HG03108 (cell line): ENCODE measurements around the gene TMIE.
"Not testable (repeated sequence)": the region's sequence is repeated elsewhere in the genome, so short reads cannot be mapped to it uniquely, and the experiment has no call there.

ENCODE experiments used
- ATAC-seq: cut with Tn5 transposase; IDR thresholded peaks from one replicate; pipeline ENCODE4 v1.9.1; 2021; ENCODE audit warnings: moderate library complexity; ENCODE audit not compliant: unreplicated experiment

Gene TMIE

GRCh38 chr3:46719044-46719565, 17.9 kb downstream of the TMIE start:
- ATAC-seq, result no peak

GRCh38 chr3:46719735-46720271, 18.6 kb downstream of the TMIE start:
- no peak for ATAC-seq

GRCh38 chr3:46721009-46721408, 19.8 kb downstream of the TMIE start:
- ATAC-seq, result no peak

GRCh38 chr3:46722443-46722842, 21.3 kb downstream of the TMIE start:
- no peak for ATAC-seq

- no peak for ATAC-seq
Measured at GRCh38 chr3:46724424-46724823, 23.2 kb downstream of the TMIE start.

- ATAC-seq, result no peak
Measured at GRCh38 chr3:46725621-46726314, 24.6 kb downstream of the TMIE start.

GRCh38 chr3:46729038-46729437, 27.8 kb downstream of the TMIE start:
- no peak for ATAC-seq

- ATAC-seq, result no peak
Measured at GRCh38 chr3:46730819-46731218, 29.6 kb downstream of the TMIE start.

- ATAC-seq, result no peak
Measured at GRCh38 chr3:46731795-46732194, 30.6 kb downstream of the TMIE start.

GRCh38 chr3:46733026-46733800, 32.0 kb downstream of the TMIE start:
- ATAC-seq, result no peak

GRCh38 chr3:46734773-46735172, 33.6 kb downstream of the TMIE start:
- ATAC-seq, result no peak

GRCh38 chr3:46736006-46736872, 35.0 kb downstream of the TMIE start:
- ATAC-seq, result no peak

GRCh38 chr3:46737329-46737731, 36.1 kb downstream of the TMIE start:
- ATAC-seq, result no peak

GRCh38 chr3:46739565-46739964, 38.4 kb downstream of the TMIE start:
- ATAC-seq, result not testable (repeated sequence)

- no peak for ATAC-seq
Measured at GRCh38 chr3:46742992-46743585, 41.9 kb downstream of the TMIE start.

- no peak for ATAC-seq
Measured at GRCh38 chr3:46746711-46747110, 45.5 kb downstream of the TMIE start.

GRCh38 chr3:46748170-46748569, 47.0 kb downstream of the TMIE start:
- ATAC-seq, result no peak

GRCh38 chr3:46749129-46749528, 47.9 kb downstream of the TMIE start:
- ATAC-seq, result no peak

- no peak for ATAC-seq
Measured at GRCh38 chr3:46750555-46751038, 49.4 kb downstream of the TMIE start.

- not testable (repeated sequence) for ATAC-seq
Measured at GRCh38 chr3:46753127-46753526, 51.9 kb downstream of the TMIE start.
